HFF-Myc (cell line): ENCODE results near the gene KAZN.

Experiments
- DNase-seq: peaks from one replicate; pipeline ENCODE4 v3.0.0-alpha.2; 2011; ENCODE audit warnings: low read depth; ENCODE audit errors: extremely low read depth
- H3K4me3 ChIP-seq: replicated peaks from 2 replicates; pipeline ENCODE4 v1.5.1; 2011; ENCODE audit warnings: low read depth, mild to moderate bottlenecking, control low read depth, low read length
- CTCF ChIP-seq: IDR thresholded peaks from 2 replicates; pipeline ENCODE4 v1.5.1; 2012; ENCODE audit warnings: mild to moderate bottlenecking, low read depth, low read length, control low read depth; ENCODE audit errors: missing control alignments

Gene KAZN

GRCh38 chr1:14616632-14617396, 18.3 kb downstream of the KAZN start:
- DNase-seq = no peak
- H3K4me3 ChIP-seq = no peak overlapping the region
- TF ChIP-seq CTCF = no peak

- DNase-seq = no peak
- H3K4me3 ChIP-seq = no peak overlapping the region
- no peak for TF ChIP-seq CTCF
Measured at GRCh38 chr1:14617791-14618190, 19.3 kb downstream of the KAZN start.

GRCh38 chr1:14620941-14621340, 22.5 kb downstream of the KAZN start:
- H3K4me3 ChIP-seq = no peak overlapping the region
- no peak for TF ChIP-seq CTCF

GRCh38 chr1:14623090-14623489, 24.6 kb downstream of the KAZN start:
- no peak overlapping the region for H3K4me3 ChIP-seq
- TF ChIP-seq CTCF = no peak
- no peak for DNase-seq

More at GRCh38 chr1:14620941-14621340, 22.5 kb downstream of the KAZN start:
- DNase-seq = no peak

GRCh38 chr1:14624941-14625340, 26.5 kb downstream of the KAZN start:
- TF ChIP-seq CTCF = no peak
- H3K4me3 ChIP-seq = no peak overlapping the region
- no peak for DNase-seq

- H3K4me3 ChIP-seq = no peak overlapping the region
- no peak for DNase-seq
- TF ChIP-seq CTCF = no peak
Measured at GRCh38 chr1:14625572-14625971, 27.1 kb downstream of the KAZN start.

- no peak for TF ChIP-seq CTCF
- DNase-seq = no peak
- no peak overlapping the region for H3K4me3 ChIP-seq
Measured at GRCh38 chr1:14625996-14626395, 27.5 kb downstream of the KAZN start.
